ENCODE data around the gene ITPRIP.

ITPRIP gene

GRCh38 chr10:104279550-104280259, 58.6 kb downstream of the ITPRIP start:
- no peak for DNase-seq (ENCODE audit: low read depth)

DNA sequence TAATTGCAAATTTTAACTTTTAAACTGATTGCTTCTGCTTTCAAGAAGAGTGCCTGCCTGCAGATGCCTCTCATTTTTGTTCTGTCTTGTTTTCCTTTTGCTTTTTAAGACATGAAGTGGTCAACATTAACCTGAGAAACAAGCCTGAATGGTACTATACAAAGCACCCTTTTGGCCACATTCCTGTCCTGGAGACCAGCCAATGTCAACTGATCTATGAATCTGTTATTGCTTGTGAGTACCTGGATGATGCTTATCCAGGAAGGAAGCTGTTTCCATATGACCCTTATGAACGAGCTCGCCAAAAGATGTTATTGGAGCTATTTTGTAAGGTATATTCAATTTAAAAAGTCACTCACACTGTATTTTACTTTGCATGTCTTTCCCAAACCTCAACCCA, 60.5 kb downstream of the ITPRIP start:
- DNase-seq (ENCODE audit: low read depth) = no peak

DNA sequence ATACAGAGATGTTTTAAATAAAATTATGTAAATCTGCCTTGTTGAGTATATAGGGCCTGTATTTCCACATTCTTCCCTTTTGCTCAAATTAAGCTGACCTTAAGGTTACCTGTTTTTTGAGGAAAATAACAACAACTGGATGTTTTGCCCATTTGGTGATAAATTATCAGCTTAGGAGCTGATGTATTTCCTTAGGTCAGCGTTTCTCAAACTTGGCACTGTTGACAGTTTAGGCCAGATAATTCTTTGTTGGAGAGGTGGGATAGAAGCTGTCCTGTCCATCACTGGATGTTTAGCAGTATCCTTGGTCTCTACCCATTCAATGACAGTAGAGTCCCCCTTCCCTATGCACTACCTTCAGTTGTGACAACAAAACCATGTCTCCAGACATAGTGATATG, 62.1 kb downstream of the ITPRIP start:
- no peak for DNase-seq (ENCODE audit: low read depth)

GRCh38 chr10:104274762-104275721, 63.2 kb downstream of the ITPRIP start:
- peak; percentile 38 for DNase-seq (ENCODE audit: low read depth)

GRCh38 chr10:104273899-104274575, 64.2 kb downstream of the ITPRIP start:
- no peak for DNase-seq (ENCODE audit: low read depth)

DNA sequence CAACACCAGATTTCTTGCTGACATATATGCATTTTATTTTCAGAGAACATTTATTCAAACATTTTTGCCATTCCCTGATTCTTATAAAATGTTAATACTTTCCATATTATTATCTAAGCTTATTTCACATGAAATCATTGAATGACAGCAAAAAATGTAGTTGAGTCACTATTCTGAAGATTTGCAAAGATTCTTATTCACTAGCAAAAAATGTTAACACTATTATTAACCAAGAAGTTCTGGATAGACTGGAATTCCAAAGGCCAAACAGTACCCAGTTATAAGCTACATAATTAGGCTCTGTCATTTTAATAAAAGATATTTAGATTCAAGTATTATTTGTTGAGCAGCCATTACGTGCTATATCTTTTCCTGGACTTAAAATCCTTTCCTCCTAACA, 65.0 kb downstream of the ITPRIP start:
- no peak for DNase-seq (ENCODE audit: low read depth)

DNA sequence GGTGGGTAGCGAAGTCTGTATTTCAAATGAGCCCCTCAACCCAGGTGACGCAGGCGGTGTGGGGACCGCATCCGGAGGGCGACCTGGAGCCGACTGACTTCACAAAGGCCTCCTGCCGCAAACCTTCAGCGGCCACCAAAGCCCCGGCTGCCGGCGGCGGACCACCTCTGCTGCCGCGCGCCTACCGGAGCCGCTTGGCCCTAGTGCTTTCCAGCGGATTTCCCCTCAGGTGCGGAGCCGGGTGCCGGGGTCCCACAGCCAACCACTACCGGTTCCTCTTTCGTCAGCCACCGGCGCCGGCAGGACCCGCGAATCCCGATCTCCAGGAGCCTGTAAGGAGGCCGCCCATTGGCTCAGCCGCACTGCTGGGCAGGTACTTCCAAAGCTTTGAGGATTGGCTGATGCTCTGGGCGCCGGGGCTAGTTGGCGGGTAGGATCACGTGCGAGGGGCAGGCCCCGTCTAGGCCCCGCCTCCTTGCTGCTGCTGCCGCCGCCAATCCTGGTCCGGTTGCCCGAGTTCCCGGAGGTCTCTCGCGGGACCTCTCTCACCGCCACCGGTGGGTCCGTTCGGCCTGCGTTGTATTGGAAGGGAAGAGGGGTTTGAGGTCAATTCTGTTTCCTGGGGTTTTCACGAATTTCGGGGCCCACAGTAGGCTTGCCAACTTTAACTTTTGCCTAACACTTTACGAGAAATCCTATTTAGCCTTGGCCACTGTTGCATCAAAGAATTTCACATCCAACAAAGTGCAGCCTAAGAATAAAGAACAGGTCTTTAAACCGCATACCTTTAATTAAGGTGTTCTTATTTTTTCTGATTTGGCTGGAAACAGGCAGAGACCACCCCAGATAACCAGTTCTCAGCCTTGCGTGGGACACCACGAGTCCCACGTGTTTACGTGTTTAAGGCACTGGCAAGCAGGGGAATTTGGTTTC, 69.3 kb downstream of the ITPRIP start, which contains the start of gene GSTO2:
Gene GSTO2 (plus strand): TSS at position 472 of the 933 bp plus-strand sequence. CDS start 5,732 bp downstream, outside the sequence.
- DNase-seq (ENCODE audit: low read depth) = peak; percentile 94

- no peak for DNase-seq (ENCODE audit: low read depth)
Measured at GRCh38 chr10:104268405-104268712, 69.9 kb downstream of the ITPRIP start.

DNA sequence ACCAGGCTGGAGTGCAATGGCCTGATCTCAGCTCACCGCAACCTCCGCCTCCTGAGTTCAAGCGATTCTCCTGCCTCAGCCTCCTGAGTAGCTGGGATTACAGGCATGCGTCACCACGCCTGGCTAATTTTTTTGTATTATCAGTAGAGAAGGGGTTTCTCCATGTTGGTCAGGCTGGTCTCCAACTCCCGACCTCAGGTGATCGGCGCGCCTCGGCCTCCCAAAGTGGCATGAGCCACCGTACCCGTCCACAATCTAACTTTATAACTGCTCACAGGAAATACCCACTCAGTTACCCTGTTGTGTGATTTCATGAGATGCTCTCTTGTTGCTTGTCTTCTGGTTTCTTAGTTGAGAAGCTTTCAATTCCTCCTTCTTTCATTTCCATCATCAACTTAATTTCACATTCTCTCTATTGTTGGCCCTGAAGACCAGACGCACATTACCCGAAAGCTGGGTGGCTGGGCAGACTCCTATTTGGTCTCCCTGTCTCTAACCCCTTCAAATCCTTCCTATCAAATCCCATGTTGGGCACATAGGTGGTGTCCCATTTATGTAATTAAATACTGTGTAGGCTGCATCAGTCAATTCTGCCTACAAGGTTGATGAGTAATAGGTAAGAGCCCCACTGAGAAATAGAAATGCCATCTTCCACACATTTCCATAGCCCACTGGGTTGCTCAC, 70.4 kb downstream of the ITPRIP start:
- no peak for DNase-seq (ENCODE audit: low read depth)

GRCh38 chr10:104264783-104265182, 73.5 kb downstream of the ITPRIP start:
- no peak for DNase-seq (ENCODE audit: low read depth)

GRCh38 chr10:104262055-104262454, 76.2 kb downstream of the ITPRIP start:
- DNase-seq (ENCODE audit: low read depth) = no peak

DNA sequence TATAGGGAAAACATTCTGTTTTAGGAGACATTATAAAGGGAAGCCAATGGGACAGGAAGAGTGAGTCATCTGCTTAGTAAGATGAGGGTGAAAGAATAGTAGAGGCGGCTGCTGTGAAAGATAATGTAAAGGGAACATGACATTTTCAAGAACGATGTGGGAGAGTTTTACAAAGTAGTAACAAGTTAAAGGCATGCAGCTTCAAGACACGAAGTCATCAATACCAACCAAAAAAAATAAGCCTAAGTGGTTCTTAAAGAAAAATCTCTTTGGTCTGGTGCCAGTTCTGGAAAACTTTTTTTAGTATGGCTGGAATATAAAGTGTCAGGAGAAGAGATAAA, 77.5 kb downstream of the ITPRIP start:
- no peak for DNase-seq (ENCODE audit: low read depth)

- DNase-seq (ENCODE audit: low read depth) = no peak
Measured at GRCh38 chr10:104259999-104260774, 78.1 kb downstream of the ITPRIP start.
